Gastrocnemius medialis (tissue), 4 donors: ENCODE results near the gene GAS6.

Source experiments
- POLR2A ChIP-seq, 2 donors: fragments of 450-650 bp; IDR thresholded peaks; one replicate each; pipeline ENCODE4 v1.6.1; 2017; ENCODE audit warnings: antibody characterized with exemption in 2 of 2, mild to moderate bottlenecking in 2 of 2, moderate library complexity in 2 of 2
- TF ChIP-seq, protein P1 (sequence below), 5 experiments: fragments of 450-650 bp in 3 of 5; fragments of 200-600 bp in 2 of 5; sonication (generic) in 2 of 5; IDR thresholded peaks in 4 of 5; conservative IDR thresholded peaks in 1 of 5; 1 replicate in 4 of 5; 2 replicates in 1 of 5; pipeline ENCODE4 v1.5.1; 2016 to 2019; ENCODE audit warnings: antibody characterized with exemption in 5 of 5, mild to moderate bottlenecking in 3 of 5, moderate library complexity in 3 of 5

DNA sequence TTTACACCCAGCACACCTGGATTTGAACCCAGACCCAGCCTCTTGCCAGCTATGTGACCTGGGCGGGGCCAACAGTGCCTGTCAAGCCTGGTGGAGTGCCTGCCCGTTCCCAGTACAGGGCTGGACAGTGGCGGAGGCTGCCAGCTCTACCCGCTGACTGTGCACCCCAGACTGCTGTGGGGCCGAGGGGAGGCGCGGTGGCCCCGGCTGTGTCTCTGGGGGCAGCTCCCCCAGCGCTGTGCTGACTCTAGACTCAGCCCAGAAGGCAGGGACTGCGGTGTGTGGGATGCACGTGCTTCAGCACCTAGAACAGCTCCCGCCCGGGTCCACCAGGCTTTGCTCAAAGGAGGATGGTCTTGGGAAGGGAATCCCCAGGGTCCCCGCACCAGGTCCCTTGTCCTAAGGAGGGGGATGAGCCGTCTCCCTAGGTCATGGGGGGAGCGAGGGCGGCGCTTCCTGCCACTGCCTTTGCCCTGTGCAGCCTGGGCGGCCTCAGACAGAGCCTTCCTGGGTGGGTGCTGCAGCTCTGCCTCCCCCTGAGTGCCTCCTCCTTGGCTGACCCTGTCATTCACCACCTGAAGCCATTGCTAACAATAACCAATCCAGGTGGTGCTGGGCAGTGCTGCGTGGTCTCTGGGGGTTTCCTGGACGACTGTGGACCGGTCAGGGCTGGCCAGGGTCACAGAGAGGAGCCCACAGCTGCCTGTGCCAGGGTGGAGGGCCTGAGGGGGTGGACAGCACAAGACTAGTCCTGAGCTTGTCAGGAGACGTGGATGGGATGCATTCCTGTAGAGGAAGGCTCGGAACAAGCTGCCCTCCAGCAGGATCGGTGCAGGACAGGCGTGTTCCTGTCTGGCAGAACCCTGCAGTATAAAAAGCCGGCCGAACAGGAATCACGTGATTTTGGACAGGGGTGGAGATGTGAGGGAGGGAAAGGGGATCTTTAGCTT is 86.3 kb downstream of the GAS6 start:
- TF ChIP-seq, protein P1, sequence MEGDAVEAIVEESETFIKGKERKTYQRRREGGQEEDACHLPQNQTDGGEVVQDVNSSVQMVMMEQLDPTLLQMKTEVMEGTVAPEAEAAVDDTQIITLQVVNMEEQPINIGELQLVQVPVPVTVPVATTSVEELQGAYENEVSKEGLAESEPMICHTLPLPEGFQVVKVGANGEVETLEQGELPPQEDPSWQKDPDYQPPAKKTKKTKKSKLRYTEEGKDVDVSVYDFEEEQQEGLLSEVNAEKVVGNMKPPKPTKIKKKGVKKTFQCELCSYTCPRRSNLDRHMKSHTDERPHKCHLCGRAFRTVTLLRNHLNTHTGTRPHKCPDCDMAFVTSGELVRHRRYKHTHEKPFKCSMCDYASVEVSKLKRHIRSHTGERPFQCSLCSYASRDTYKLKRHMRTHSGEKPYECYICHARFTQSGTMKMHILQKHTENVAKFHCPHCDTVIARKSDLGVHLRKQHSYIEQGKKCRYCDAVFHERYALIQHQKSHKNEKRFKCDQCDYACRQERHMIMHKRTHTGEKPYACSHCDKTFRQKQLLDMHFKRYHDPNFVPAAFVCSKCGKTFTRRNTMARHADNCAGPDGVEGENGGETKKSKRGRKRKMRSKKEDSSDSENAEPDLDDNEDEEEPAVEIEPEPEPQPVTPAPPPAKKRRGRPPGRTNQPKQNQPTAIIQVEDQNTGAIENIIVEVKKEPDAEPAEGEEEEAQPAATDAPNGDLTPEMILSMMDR (IDR thresholded peaks at IDR 0.05 in 4 of 5, conservative IDR thresholded peaks at IDR 0.05 in 1 of 5): no peak
- no peak for TF ChIP-seq POLR2A (IDR thresholded peaks at IDR 0.05)
